GM12864 (cell line): Measurements from ENCODE around the gene CLSTN2.

Experiments
- DNase-seq: peaks from one replicate; pipeline ENCODE4 v3.0.0-alpha.2; 2011; ENCODE audit warnings: low read depth
- H3K4me3 ChIP-seq: 2 replicates; pipeline ENCODE4 v1.5.1; 2011; ENCODE audit warnings: mild to moderate bottlenecking, low read depth, low read length, control low read depth
- TF ChIP-seq, protein P1 (sequence below): IDR thresholded peaks from 2 replicates; pipeline ENCODE4 v1.5.1; 2011; ENCODE audit warnings: low read depth, mild to moderate bottlenecking, moderate library complexity, low read length, control low read depth, inconsistent platforms; ENCODE audit errors: missing control alignments

CLSTN2 gene

DNA sequence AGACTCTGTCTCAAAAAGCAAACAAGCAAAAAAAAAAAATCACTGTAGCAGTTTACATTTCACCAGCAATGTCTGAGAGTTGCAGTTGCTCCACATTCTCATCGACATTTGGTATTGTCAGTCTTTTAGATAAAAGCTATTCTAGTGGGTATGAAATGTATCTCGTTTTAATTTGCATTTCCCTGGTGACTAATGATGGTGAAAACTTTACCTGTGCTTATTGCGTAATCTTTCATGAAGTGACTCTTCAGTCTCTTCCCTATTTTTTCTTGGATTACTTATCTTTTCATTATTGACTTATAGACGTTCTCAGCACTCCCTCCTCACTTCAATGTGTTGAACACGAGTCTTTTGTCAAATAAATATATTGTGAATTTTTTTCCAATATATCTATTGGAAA lies 37.2 kb upstream of the CLSTN2 start:
- DNase-seq, result no peak
- TF ChIP-seq, protein P1, sequence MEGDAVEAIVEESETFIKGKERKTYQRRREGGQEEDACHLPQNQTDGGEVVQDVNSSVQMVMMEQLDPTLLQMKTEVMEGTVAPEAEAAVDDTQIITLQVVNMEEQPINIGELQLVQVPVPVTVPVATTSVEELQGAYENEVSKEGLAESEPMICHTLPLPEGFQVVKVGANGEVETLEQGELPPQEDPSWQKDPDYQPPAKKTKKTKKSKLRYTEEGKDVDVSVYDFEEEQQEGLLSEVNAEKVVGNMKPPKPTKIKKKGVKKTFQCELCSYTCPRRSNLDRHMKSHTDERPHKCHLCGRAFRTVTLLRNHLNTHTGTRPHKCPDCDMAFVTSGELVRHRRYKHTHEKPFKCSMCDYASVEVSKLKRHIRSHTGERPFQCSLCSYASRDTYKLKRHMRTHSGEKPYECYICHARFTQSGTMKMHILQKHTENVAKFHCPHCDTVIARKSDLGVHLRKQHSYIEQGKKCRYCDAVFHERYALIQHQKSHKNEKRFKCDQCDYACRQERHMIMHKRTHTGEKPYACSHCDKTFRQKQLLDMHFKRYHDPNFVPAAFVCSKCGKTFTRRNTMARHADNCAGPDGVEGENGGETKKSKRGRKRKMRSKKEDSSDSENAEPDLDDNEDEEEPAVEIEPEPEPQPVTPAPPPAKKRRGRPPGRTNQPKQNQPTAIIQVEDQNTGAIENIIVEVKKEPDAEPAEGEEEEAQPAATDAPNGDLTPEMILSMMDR, result no peak
- H3K4me3 ChIP-seq, result no peak overlapping the region

GRCh38 chr3:139906418-139906817 lies 28.6 kb upstream of the CLSTN2 start:
- TF ChIP-seq, protein P1, result no peak
- DNase-seq, result no peak
- no peak overlapping the region for H3K4me3 ChIP-seq

GRCh38 chr3:139909811-139910210 lies 25.2 kb upstream of the CLSTN2 start:
- DNase-seq, result no peak
- TF ChIP-seq, protein P1, result no peak
- H3K4me3 ChIP-seq, result no peak overlapping the region

DNA sequence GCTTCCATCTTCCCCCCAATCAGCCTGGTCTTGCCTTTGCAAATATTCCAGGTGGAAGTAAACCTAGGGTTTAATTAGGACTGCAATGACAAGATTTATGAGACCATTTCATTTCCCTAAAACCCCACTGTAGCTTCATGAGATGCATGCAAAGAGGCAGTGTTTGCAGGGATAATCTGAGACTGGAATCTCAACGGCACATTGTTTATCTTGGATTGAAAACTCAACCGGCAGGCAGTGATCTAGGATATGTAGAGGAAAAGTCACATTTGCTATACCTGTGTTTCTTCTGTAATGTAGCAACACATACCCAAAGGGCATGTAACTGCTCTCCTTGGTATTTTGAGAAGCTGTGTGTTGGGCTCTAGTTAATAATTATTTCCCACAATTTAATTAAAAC lies 18.7 kb upstream of the CLSTN2 start:
- TF ChIP-seq, protein P1, result no peak
- no peak overlapping the region for H3K4me3 ChIP-seq
- DNase-seq, result no peak

DNA sequence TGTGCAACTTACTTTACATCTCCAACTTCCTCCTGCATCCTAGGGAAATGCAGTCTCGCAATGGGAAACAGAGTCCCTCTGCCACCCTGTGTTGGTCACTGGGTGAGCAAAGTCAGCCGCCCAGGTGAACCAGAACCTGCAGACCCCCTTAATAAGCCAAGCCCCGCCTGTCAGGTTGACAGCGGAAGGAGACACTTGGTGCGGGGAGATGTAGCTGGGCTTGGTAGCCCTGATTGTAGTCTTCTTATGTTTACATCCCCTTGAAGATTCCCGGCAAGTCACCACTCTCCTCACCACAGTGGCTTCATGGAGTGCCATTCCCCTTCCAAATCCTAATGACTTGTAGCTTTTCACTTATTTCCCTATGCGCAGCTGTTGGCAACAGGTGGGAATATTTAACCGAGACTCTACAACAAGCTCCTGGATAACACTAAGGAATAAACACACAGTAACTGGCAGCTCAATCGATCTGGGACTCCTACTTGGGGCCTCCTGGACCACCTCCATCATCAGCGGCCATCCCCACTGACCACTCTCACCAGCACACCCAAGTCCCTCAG lies 17.7 kb upstream of the CLSTN2 start:
- TF ChIP-seq, protein P1, result no peak
- H3K4me3 ChIP-seq, result no peak overlapping the region

DNA sequence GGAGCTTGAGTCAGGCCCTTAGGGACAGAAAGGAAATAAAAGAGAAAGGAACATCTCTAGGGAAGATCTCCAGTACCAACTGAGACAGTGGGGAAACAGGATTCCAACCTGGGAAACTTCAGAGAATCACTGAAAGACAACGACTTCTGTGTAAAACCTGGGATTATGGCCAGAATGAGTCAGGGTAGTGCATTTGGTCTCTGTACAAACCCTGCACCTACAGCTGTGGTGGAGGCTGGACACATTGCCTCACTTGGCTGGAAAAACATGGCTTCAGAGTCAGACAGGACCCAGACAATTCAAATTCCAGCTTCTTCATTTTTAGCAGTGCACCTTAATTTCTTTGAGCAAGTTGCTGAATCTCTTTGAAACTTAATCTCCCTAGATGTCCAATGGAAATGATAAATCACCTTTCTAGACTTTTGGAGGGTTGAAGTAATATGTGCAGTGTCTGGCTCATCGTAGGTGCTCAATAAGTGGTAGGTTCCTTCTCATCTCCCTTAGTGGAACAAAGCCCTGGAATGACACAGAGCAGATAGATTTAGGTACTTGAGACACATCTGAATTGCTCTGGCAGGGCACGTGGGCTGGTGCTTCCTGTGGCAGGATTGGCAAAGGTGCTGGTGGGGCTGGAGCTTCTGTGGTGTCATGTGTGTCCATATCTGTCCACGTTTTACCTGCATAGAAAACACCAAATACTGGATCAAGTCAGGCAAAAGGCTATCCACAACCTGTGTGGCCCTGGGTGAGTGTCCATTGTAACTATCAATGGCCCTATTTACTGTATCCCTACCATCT lies 6.1 kb upstream of the CLSTN2 start:
- H3K4me3 ChIP-seq, result no peak overlapping the region
- TF ChIP-seq, protein P1, result no peak
- no peak for DNase-seq

More for the DNA sequence above, 17.7 kb upstream of the CLSTN2 start:
- no peak for DNase-seq
